Measurements from ENCODE around the gene PPIE. TPM values are rescaled to one million over a fixed set of nuclear protein-coding genes. Genes with fewer than 3 reads are reported as not detected.

PPIE gene
- polyA plus RNA-seq, 1 of the 3 experiments (the other 2 are of a cell fraction): 78.4 TPM

DNA sequence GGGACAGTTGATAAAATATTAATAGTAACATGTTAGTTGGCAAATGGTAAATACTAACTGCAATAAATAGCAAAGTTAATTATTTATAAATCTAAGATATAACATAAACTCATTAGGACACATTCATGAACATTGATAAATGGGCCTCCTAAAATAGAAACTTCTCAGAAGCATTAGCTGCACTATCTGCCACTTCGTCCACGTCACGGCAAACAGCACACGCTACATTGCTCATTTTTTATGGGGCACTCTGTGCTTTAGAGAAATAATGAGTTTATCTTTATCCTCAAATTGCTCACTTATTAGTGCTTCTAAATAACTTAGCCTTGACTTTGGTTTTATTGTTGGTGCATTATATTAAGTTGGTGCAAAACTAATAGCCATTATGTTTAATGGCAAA, 31.2 kb upstream of the PPIE start:
- TF ChIP-seq YY1 (IDR thresholded peaks at IDR 0.05; ENCODE audit: low read depth) (no peak), USF1 (IDR thresholded peaks at IDR 0.05; ENCODE audit: borderline replicate concordance, low read depth) (no peak), CTCF (IDR thresholded peaks at IDR 0.05) (no peak), MXI1 (IDR thresholded peaks at IDR 0.05; ENCODE audit: low read depth, low read length) (no peak), EZH2phosphoT487 (IDR thresholded peaks at IDR 0.05; ENCODE audit: borderline replicate concordance, low read depth) (no peak), PBX3 (IDR thresholded peaks at IDR 0.05) (no peak), POLR2AphosphoS5 (IDR thresholded peaks at IDR 0.05; ENCODE audit: low read depth, low read length) (no peak)
- TF ChIP-seq, protein P1, sequence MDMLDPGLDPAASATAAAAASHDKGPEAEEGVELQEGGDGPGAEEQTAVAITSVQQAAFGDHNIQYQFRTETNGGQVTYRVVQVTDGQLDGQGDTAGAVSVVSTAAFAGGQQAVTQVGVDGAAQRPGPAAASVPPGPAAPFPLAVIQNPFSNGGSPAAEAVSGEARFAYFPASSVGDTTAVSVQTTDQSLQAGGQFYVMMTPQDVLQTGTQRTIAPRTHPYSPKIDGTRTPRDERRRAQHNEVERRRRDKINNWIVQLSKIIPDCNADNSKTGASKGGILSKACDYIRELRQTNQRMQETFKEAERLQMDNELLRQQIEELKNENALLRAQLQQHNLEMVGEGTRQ (IDR thresholded peaks at IDR 0.05; ENCODE audit: borderline replicate concordance, low read depth, low read length): no peak
- no peaks in the 10 kb centered on the region for H3F3A ChIP-seq (replicated peaks; ENCODE audit: insufficient read depth)
- H3K79me2 ChIP-seq (ENCODE audit: insufficient read depth): no peaks in the 10 kb centered on the region
- no peak overlapping the region for H2AFZ ChIP-seq (ENCODE audit: low read depth)
- no peaks in the 10 kb centered on the region for H3K9me3 ChIP-seq
- no peak for DNase-seq
- H4K20me1 ChIP-seq (ENCODE audit: insufficient read depth): no peaks in the 10 kb centered on the region
- no peak overlapping the region for H3K4me3 ChIP-seq (ENCODE audit: low read depth in 2 of 2, low read length in 1 of 2)
- H3K27ac ChIP-seq (ENCODE audit: low read depth in 2 of 2, low read length in 1 of 2): no peak overlapping the region
- peaks cover 0 to 7% of the 10 kb centered on the region in 2 experiments; a peak in 1 of 4 replicates for H3K4me1 ChIP-seq (ENCODE audit: control insufficient read depth in 1 of 2, insufficient read depth in 2 of 2, low read depth in 1 of 2, low read length in 1 of 2)
- whole genome bisulfite sequencing (ENCODE audit: low lambda C conversion rate): 96% methylated on average over 4 of the region's 4 CpGs
- no peak overlapping the region for H3K9ac ChIP-seq
- no peaks in the 10 kb centered on the region for H3K36me3 ChIP-seq (replicated peaks in 1 of 2; ENCODE audit: control insufficient read depth in 1 of 2, insufficient read depth in 2 of 2, low read length in 1 of 2)
- ChIA-PET CTCF (no interaction called here), POLR2A (no interaction called here)
- no peak overlapping the region for H3K4me2 ChIP-seq
- peaks cover 6% of the 10 kb centered on the region for H3K27me3 ChIP-seq (ENCODE audit: insufficient read depth)
- no peaks in the 10 kb centered on the region for H3K9me2 ChIP-seq

DNA sequence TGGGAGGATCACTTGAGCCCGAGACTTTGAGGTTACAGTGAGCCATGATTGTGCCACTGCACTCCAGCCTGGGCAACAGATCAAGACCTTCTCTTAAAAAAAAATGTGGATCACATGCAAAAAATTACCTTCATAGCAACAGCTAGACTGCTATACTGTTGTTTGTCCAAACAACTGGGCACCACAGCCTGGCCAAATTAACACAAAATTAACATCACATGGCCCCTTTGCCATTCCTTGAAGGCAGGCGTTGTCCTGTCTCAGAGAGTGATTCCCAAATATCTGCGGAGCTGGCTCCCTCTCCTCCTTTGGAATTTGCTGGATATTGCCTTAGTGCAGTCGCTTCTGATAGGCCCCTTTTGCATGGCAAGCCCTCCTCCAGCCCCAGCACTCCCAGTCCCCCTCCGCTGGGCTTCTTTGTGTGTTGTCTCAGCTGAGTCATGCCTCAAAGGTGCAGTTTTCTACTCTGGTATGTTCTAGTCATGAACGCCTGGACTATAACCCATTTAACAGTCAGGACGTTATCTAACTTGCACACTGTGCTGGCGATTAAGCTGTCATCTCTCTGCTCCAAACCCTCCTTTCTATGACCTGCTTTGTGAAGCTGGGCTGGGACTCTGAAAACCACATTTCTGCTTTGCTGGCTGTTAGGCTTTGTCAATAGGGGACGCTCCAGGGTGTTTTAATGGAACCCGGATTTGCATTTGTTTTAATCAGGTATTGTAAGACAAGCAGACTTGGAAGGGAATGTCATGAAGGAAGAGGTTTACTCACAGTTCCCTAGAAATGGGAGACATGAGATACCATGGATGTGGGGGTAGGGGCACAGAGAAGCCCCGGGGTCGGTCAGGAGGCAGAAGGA, 27.3 kb upstream of the PPIE start:
- Histone ChIP-seq H3K9me3 (no peaks in the 10 kb centered on the region), H3K27ac (ENCODE audit: low read depth in 2 of 2, low read length in 1 of 2) (no peak overlapping the region), H3K4me3 (ENCODE audit: low read depth in 2 of 2, low read length in 1 of 2) (no peak overlapping the region), H2AFZ (ENCODE audit: low read depth) (no peak overlapping the region), H3K9me2 (no peaks in the 10 kb centered on the region), H3K4me1 (ENCODE audit: control insufficient read depth in 1 of 2, insufficient read depth in 2 of 2, low read depth in 1 of 2, low read length in 1 of 2) (peaks cover 0 to 6% of the 10 kb centered on the region in 2 experiments; a peak in 1 of 4 replicates), H3K9ac (no peak overlapping the region), H3K4me2 (no peak overlapping the region), H3K79me2 (ENCODE audit: insufficient read depth) (no peaks in the 10 kb centered on the region), H3K36me3 (replicated peaks in 1 of 2; ENCODE audit: control insufficient read depth in 1 of 2, insufficient read depth in 2 of 2, low read length in 1 of 2) (no peaks in the 10 kb centered on the region), H3K27me3 (ENCODE audit: insufficient read depth) (peaks cover 15% of the 10 kb centered on the region), H3F3A (replicated peaks; ENCODE audit: insufficient read depth) (no peaks in the 10 kb centered on the region), H4K20me1 (ENCODE audit: insufficient read depth) (no peaks in the 10 kb centered on the region)
- 69% methylated on average over 12 of the region's 12 CpGs for WGBS (ENCODE audit: low lambda C conversion rate)
- ChIA-PET POLR2A (no interaction called here), CTCF (interaction anchor here (0.8 to 5.0 kb wide), 10 partner anchors 8 to 453 kb away, joined by 3 to 30 read pairs (median 4); no protein-coding TSS in a partner anchor)
- no peak for DNase-seq
- TF ChIP-seq MAX (IDR thresholded peaks at IDR 0.05; ENCODE audit: low read depth) (no peak), JUND (IDR thresholded peaks at IDR 0.05) (no peak), NFIC (IDR thresholded peaks at IDR 0.05; ENCODE audit: borderline replicate concordance) (no peak), TEAD4 (IDR thresholded peaks at IDR 0.05; ENCODE audit: borderline replicate concordance, insufficient read depth) (no peak), RAD21 (IDR thresholded peaks at IDR 0.05; ENCODE audit: low read length) (no peak), GABPA (IDR thresholded peaks at IDR 0.05; ENCODE audit: low read depth) (no peak), CTCF (IDR thresholded peaks at IDR 0.05) (no peak), SIN3A (IDR thresholded peaks at IDR 0.05; ENCODE audit: borderline replicate concordance, low read depth, low read length) (no peak), POLR2AphosphoS5 (IDR thresholded peaks at IDR 0.05; ENCODE audit: low read depth, low read length) (no peak), RFX5 (IDR thresholded peaks at IDR 0.05; ENCODE audit: low read length) (no peak), TCF12 (IDR thresholded peaks at IDR 0.05) (no peak), ELF1 (IDR thresholded peaks at IDR 0.05) (no peak)
- TF ChIP-seq, protein P2, sequence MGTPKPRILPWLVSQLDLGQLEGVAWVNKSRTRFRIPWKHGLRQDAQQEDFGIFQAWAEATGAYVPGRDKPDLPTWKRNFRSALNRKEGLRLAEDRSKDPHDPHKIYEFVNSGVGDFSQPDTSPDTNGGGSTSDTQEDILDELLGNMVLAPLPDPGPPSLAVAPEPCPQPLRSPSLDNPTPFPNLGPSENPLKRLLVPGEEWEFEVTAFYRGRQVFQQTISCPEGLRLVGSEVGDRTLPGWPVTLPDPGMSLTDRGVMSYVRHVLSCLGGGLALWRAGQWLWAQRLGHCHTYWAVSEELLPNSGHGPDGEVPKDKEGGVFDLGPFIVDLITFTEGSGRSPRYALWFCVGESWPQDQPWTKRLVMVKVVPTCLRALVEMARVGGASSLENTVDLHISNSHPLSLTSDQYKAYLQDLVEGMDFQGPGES (IDR thresholded peaks at IDR 0.05; ENCODE audit: low read depth, low read length): no peak

Data from SK-N-SH (cell line).